OCI-LY7 (cell line): ENCODE data around the gene SCN4A. TPM values are rescaled to one million over a fixed set of nuclear protein-coding genes. Genes with fewer than 3 reads are reported as not detected.

Source experiments
- BruUV-seq: library from RNA; stranded (reverse); fragments of 400-500 nt; replicated peaks from 2 replicates; lab custom pipeline; 2021; lab: Mats Ljungman, UMichigan
- CTCF ChIA-PET: fragments of 300-600 bp; sonication (Branson Sonifier 250); formaldehyde crosslinking; loops from one replicate; lab custom pipeline; 2022; ENCODE audit warnings: antibody characterized with exemption; ENCODE audit not compliant: unreplicated experiment; lab: Charles Lee
- POLR2A ChIA-PET: fragments of 300-600 bp; sonication (Branson Sonifier 250); formaldehyde crosslinking; loops from one replicate; lab custom pipeline; 2022; ENCODE audit warnings: antibody characterized with exemption; lab: Charles Lee
- DNase-seq: peaks from one replicate; pipeline ENCODE4 v3.0.0-alpha.2; 2015; ENCODE audit warnings: low spot score
- H2AFZ ChIP-seq: fragments of 200-600 bp; sonication (generic), shearing (Covaris generic); 2 replicates; pipeline ENCODE4 v1.6.1; 2014; ENCODE audit warnings: mild to moderate bottlenecking, antibody characterized with exemption, low read length, moderate library complexity
- H3K27ac ChIP-seq: fragments of 200-600 bp; sonication (generic); 2 replicates; pipeline ENCODE4 v1.5.1; 2014; ENCODE audit warnings: mixed run types, low read depth, mild to moderate bottlenecking, moderate library complexity, low read length, inconsistent platforms; ENCODE audit not compliant: poor library complexity, severe bottlenecking
- H3K36me3 ChIP-seq: fragments of 200-600 bp; sonication (generic); 2 replicates; pipeline ENCODE4 v1.6.1; 2014; ENCODE audit warnings: mild to moderate bottlenecking, antibody characterized with exemption, low read length, moderate library complexity, mixed read lengths; ENCODE audit not compliant: insufficient read depth
- H3K4me1 ChIP-seq: fragments of 200-600 bp; sonication (generic); 2 replicates; pipeline ENCODE4 v1.5.1; 2014; ENCODE audit warnings: mild to moderate bottlenecking, low read length; ENCODE audit not compliant: insufficient read depth, poor library complexity, severe bottlenecking
- H3K4me2 ChIP-seq: fragments of 200-600 bp; sonication (generic); 2 replicates; pipeline ENCODE4 v1.6.1; 2014; ENCODE audit warnings: mild to moderate bottlenecking, low read length
- H3K4me3 ChIP-seq: fragments of 200-600 bp; sonication (generic); 2 replicates; pipeline ENCODE4 v1.5.1; 2014; ENCODE audit warnings: mild to moderate bottlenecking, low read depth, low read length; ENCODE audit not compliant: poor library complexity, severe bottlenecking
- H3K79me2 ChIP-seq: fragments of 200-600 bp; sonication (generic); 2 replicates; pipeline ENCODE4 v1.6.1; 2016; ENCODE audit warnings: low read depth, mild to moderate bottlenecking, low read length, moderate library complexity, mixed read lengths; ENCODE audit not compliant: insufficient read depth
- H3K9me2 ChIP-seq: fragments of 200-600 bp; sonication (generic); 2 replicates; pipeline ENCODE4 v1.6.1; 2016; ENCODE audit warnings: mild to moderate bottlenecking, low read length, mixed read lengths; ENCODE audit not compliant: insufficient read depth
- H3K9me3 ChIP-seq: fragments of 200-600 bp; sonication (generic); 2 replicates; pipeline ENCODE4 v1.6.1; 2014; ENCODE audit warnings: mild to moderate bottlenecking, mixed run types, low read length, mixed read lengths
- H4K20me1 ChIP-seq: fragments of 200-600 bp; sonication (generic); 2 replicates; pipeline ENCODE4 v1.6.1; 2014; ENCODE audit warnings: mild to moderate bottlenecking, antibody characterized with exemption, low read length, moderate library complexity, mixed read lengths; ENCODE audit not compliant: insufficient read depth
- EZH2phosphoT487 ChIP-seq: fragments of 200-600 bp; sonication (generic); IDR thresholded peaks from 2 replicates; pipeline ENCODE4 v1.6.1; 2018; ENCODE audit warnings: low read depth, borderline replicate concordance, mild to moderate bottlenecking, mixed run types, antibody characterized with exemption, low read length, moderate library complexity, mixed read lengths
- intact Hi-C: fragments of 100-400 bp; cut with micrococcal nuclease; formaldehyde crosslinking; loops from one replicate; pipeline ENCODE4 v1.10.0; 2022; ENCODE audit not compliant: unreplicated experiment
- total RNA-seq, 2 experiments: library from RNA; depleted of rRNA in 1 of 2; stranded (reverse); fragments of >200 nt in 1 of 2; shearing (Covaris generic) in 1 of 2; gene quantifications; 2 replicates each; pipeline ENCODE4 v1.2.3, GENCODE V29; 2014 to 2022
- TF ChIP-seq, protein P1 (sequence below): fragments of 200-600 bp; sonication (generic); conservative IDR thresholded peaks from 2 replicates; pipeline ENCODE4 v1.5.1; 2014; ENCODE audit warnings: mild to moderate bottlenecking, antibody characterized with exemption, low read length, moderate library complexity, mixed read lengths

Gene SCN4A
- total RNA-seq, 2 experiments from 2014 or later: 6.4 to 9.0 TPM

DNA sequence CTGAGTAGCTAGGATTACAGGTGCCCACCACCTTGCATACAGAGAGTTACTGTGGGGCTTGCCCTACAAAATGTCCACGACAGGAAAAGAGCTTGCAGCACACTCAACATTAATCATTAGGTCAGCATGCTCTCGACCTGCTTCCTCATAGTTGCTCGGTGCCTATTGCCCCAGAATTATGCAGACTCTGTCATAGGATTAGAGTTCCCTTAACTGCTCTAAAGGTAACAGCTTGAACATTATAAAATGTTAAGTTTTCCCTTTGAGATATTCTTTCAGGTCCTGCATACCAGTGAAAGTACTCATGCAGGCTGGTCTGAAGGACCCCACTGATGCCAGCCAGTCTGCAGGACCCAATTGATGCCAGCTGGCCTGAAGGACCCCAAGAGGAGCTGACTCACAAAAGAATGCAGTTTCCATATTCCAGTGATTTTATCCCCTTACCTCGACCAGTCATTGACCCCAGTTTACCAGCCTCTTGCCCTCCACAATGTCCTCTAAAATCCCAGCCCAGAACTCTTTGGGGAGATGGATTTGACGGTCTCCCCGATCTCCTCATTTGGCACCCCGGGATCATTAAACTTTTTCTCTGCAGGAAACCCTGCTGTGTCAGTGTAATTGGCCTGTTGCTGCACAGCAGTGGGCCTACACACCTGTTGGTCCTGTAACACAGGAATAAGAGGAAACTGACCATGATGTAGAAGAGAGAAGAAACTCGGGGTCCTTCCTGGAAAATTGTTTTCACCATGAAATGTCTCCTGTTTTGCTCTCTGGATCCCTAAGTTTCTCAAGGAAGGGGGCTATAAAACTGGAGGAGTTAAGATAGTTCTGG is 37.1 kb upstream of the SCN4A start:
- no TSS peak for BruUV-seq
- Histone ChIP-seq H2AFZ (no peak overlapping the region), H3K36me3 (peaks cover 82% of the 10 kb centered on the region), H4K20me1 (0 out of 2 replicates have a peak, but pooled peaks cover 3% of the 10 kb centered on the region), H3K9me2 (no peaks in the 10 kb centered on the region), H3K4me1 (peaks cover 27% of the 10 kb centered on the region), H3K4me3 (no peak overlapping the region), H3K9me3 (no peaks in the 10 kb centered on the region), H3K4me2 (no peak overlapping the region), H3K27ac (no peak overlapping the region), H3K79me2 (peaks cover 66% of the 10 kb centered on the region)
- intact Hi-C loops: no loop called here
- DNase-seq: no peak
- TF ChIP-seq EZH2phosphoT487: no peak
- TF ChIP-seq, protein P1, sequence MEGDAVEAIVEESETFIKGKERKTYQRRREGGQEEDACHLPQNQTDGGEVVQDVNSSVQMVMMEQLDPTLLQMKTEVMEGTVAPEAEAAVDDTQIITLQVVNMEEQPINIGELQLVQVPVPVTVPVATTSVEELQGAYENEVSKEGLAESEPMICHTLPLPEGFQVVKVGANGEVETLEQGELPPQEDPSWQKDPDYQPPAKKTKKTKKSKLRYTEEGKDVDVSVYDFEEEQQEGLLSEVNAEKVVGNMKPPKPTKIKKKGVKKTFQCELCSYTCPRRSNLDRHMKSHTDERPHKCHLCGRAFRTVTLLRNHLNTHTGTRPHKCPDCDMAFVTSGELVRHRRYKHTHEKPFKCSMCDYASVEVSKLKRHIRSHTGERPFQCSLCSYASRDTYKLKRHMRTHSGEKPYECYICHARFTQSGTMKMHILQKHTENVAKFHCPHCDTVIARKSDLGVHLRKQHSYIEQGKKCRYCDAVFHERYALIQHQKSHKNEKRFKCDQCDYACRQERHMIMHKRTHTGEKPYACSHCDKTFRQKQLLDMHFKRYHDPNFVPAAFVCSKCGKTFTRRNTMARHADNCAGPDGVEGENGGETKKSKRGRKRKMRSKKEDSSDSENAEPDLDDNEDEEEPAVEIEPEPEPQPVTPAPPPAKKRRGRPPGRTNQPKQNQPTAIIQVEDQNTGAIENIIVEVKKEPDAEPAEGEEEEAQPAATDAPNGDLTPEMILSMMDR: no peak
- ChIA-PET POLR2A (no interaction called here), CTCF (no interaction called here)

DNA sequence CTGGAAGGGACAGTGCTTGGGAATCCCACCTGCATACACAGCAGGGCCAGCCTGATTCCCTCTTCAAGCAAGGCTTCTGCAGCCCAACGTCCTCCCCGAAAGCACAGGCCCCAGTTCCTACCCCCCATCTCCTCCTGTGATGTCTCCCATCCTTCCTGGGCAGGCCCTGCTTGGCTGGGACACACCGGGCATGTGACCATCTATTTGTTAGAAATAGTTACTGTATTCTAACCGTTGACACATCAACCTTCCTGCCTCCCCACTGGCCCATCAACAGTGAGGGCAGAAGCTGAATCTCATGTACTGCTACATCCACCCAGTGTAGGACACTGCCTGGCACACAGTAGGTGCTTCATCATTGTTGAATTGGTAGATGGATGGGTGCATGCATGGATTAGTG is 36.1 kb upstream of the SCN4A start:
- intact Hi-C loops: no loop called here
- BruUV-seq: no TSS peak

More for the DNA sequence above, 36.1 kb upstream of the SCN4A start:
- CTCF ChIA-PET: no interaction called here
- no peak overlapping the region for H3K4me2 ChIP-seq
- H3K4me3 ChIP-seq: no peak overlapping the region
- 0 out of 2 replicates have a peak, but pooled peaks cover 3% of the 10 kb centered on the region for H4K20me1 ChIP-seq
- TF ChIP-seq, protein P1: no peak
- no peak for TF ChIP-seq EZH2phosphoT487
- DNase-seq: no peak
- peaks cover 57% of the 10 kb centered on the region for H3K79me2 ChIP-seq
- H3K9me2 ChIP-seq: no peaks in the 10 kb centered on the region
- no peak overlapping the region for H3K27ac ChIP-seq
- H3K4me1 ChIP-seq: peaks cover 18% of the 10 kb centered on the region
- H2AFZ ChIP-seq: no peak overlapping the region
- no peaks in the 10 kb centered on the region for H3K9me3 ChIP-seq
- POLR2A ChIA-PET: no interaction called here
- peaks cover 89% of the 10 kb centered on the region for H3K36me3 ChIP-seq
